DMS53 treated with DMSO at 0.1 percent for 48 hours (cell line): ENCODE measurements around the gene RMND5A.

Experiments
- DNase-seq: peaks from one replicate; lab custom pipeline; 2025; ENCODE audit not compliant: unreplicated experiment; lab: John Stamatoyannopoulos, UW

RMND5A gene

DNA sequence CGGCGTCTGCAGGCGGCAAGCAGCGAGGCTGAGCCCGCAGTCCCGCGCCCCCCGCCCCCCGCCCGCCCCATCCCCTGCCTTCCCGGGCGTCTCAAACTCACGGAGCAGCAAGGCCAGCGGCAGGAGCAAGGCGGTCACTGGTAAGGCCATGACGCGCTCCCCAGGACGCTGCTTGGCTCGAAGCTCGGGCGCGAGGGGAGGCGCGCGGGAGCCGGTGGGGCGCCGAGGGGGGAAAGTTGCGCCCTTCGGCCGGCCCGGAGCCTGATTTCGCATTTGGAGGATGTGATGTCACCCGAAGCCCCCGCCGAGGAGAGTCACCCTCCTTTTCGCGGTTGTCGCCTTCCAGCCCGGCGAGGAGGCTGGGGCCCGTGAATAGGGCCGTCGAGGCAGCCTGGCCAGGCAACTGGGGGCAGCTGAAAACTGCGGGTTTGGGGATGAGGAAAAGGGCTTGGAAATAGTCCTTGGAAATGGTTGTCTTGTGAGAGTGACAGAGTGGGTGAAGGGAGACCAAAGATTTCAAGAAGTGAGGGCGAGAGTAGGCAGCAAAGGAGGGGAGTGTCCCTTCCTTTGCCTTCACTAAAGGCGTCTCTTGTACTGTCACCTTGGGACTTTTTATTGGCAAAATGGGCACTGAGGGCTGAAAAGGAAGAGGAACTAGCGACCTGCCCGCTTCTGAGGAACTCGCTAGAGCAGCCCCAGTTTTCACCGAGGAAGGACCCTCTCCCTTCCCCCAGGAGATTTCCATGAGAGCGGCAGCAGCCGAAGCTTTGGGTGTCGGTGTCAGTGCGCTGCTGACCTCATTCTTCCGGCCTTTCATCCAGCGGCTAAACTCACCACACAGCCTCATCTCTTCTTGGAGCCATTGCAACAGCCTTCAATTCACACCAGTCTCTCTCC lies 70.8 kb downstream of the RMND5A start, which contains the start of gene CD8A:
CD8A (minus strand) TSS at position 238 of the 897 bp plus-strand sequence; CDS start at position 150, 88 bp downstream.
- peak; percentile 32 for DNase-seq

DNA sequence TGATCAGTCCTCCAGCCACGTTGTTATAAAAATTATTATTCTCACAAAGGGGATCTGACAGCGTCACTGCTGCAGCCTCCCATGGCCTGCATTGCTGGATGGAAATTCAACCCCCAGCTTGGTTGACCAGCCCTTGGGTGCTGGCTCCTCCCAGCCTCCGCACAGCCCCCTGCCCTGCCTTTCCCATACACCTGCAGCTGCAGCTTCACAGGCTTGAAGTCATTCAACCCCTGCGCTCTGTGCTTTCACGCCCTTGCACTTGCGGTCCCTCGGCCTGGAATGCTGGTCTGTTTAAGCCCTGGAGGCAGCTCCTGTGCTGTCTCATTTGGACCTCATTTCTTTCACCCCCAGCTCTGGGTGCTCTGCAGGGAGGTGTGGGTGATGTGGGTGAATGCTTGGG lies 71.5 kb downstream of the RMND5A start:
- DNase-seq = no peak

GRCh38 chr2:86793752-86794151 lies 73.7 kb downstream of the RMND5A start:
- no peak for DNase-seq

DNA sequence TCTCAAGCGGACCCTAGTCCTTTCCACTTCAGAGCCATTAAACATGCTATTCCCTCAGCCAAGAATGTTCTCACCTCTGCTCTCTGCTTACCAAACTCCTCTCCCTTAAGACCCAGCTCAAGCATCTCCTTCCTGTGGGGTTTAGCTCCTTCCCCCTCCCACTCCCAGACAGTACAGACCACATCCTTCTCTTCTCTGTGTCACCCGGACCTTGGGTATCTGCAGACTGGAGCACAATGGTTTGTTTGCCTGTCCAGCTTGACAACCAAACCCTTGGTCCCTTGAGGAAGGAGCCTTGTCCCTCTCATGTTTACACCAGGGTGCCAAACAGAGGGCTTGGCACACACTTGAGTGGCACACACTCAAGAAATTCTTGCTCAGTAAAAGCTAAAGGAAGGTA lies 74.8 kb downstream of the RMND5A start:
- DNase-seq = no peak

DNA sequence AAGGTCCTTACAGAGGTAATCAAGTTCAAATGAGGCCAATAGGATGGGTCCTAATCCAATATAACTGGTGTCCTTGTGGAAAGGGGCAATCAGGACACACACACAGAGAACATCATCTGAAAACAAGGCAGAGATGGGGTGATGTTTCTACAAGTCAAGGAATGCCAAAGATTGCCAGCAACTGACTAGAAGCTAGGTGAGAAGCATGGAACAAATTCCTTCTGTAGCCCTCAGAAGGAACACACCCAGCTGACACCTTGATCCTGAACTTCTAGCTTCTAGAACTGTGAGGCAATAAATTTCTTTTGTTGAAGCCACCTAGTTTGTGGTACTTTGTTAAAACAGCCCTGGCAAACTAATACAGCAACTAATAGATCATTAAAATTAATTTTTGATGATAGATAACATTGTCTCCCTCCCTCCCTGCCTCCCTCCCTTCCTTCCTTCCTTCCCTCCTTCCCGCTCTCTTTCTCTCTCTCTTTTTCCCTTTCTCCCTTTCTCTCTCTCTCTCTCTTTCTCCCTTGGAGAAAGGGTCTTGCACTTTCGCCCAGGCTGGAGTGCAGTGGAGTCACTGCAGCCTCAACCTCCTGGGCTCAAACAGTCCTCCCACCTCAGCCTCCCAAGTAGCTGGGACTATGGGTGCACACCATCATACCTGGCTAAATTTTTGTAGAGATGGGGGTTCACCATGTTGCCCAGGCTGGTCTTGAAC lies 80.9 kb downstream of the RMND5A start:
- no peak for DNase-seq

GRCh38 chr2:86806059-86806857 lies 86.2 kb downstream of the RMND5A start:
- no peak for DNase-seq

- DNase-seq = no peak
These were observed 87.0 kb downstream of the RMND5A start for GRCh38 chr2:86807133-86807467.

DNA sequence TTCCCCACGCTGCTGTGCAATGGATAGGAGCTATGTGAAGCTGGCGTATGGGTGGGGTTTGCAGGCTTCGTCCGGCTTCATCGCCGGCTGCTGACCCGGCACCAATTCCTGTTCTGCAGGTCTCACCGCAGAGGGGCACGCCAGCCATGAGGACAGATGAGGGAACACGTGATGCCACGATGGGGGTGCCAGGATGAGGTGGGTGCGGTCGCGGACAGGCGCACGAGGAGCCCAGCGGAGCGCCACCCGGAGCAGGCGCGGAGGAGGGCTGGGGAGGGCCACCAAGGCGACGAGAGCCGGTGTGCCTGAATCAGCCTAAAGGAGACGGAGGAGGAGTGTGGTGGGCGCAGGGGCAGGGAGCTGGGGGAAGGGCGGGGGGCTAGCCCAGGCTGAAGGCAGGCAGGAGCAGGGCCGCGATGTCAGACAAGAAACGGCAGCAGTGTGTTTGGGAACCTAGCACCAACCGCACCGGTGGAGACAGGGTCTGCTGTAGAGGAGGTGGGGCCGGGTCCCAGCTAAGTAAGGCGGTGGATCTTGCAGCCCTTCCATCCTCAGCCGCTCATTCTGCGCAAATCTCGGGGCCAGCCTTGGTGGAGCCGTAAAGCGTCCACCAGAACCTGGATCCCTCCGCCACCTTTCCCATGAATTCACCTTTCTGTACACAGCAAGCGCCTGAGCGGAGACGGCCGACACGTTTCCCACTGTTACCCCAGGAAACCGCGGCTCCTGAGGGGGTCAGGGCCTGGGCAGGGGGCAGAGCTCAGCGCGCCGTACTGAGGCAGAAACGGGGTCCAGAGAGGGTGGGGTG lies 87.6 kb downstream of the RMND5A start:
- DNase-seq = peak; percentile 83

- peak; percentile 97 for DNase-seq
These were observed 88.4 kb downstream of the RMND5A start for GRCh38 chr2:86808315-86809161.

DNA sequence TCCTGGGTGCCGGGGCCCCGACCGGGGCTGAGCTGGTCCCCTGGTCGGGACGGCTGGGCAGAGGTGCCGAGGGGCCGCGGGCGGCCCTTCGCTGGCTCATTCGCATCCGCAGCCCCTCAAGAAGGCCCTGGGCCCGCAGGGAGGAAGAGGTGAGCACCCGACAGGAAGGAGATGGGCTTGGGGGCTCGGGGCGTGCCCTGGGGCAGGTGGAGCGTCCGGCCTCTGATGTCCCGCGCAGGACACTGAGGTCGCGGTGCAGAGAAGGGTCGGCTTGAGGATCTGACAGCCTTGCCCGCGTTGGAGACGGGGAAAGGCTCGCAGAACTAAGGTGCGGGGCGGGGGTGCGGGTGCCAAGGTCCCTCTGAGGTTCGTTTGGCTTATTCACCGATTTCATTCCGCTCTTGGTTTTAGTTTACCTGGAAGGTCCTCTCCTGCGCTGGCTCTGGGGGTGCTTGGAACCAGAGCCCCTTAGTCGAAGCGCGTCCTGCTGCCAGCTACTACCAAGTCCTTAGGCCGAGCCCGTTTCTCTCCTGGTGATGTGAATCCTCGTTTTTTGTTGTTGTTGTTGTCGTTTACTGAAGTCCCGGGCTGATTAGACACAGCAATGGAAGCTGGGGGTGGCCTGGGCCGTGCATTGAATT lies 89.5 kb downstream of the RMND5A start:
- no peak for DNase-seq

GRCh38 chr2:86815611-86816010 lies 95.5 kb downstream of the RMND5A start:
- DNase-seq = no peak

GRCh38 chr2:86818114-86818801 lies 98.2 kb downstream of the RMND5A start:
- no peak for DNase-seq

- no peak for DNase-seq
These were observed 98.9 kb downstream of the RMND5A start for GRCh38 chr2:86818957-86819356.

- no peak for DNase-seq
These were observed 101.2 kb downstream of the RMND5A start for GRCh38 chr2:86821306-86821705.

DNA sequence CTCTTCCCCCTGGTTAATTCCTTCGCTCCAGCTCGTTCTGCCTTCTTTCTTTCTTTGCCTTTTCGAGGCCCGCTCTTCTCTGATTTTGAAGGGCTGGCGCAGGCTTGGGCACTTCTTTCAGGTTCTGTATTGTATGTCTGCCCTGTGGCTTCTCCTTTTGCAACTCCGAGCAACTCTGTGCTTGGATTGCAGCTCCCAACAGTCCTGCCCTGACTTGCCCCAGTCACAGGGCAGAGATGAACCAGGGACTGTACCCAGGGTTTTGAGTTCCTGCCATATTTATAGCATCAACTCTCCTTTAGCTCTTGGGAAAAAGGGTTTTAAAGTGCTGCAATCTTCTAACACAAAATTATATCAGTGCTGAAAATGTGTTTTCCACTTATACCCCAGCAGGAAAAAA lies 101.8 kb downstream of the RMND5A start:
- DNase-seq = no peak

GRCh38 chr2:86822668-86823345 lies 102.7 kb downstream of the RMND5A start:
- no peak for DNase-seq

- no peak for DNase-seq
These were observed 105.1 kb downstream of the RMND5A start for GRCh38 chr2:86825036-86825692.
